Caco-2 (cell line): ENCODE data around the gene SARS1. TPM values are rescaled to one million over a fixed set of nuclear protein-coding genes. Genes with fewer than 3 reads are reported as not detected.

Experiments used
- BruUV-seq: library from RNA; stranded (reverse); fragments of 400-500 nt; replicated peaks from 2 replicates; lab custom pipeline; 2021; lab: Mats Ljungman, UMichigan
- CTCF ChIA-PET: fragments of 300-600 bp; sonication (Branson Sonifier 250); formaldehyde crosslinking; loops from one replicate; lab custom pipeline; 2022; ENCODE audit warnings: antibody characterized with exemption; lab: Charles Lee
- POLR2A ChIA-PET: fragments of 300-600 bp; sonication (Branson Sonifier 250); formaldehyde crosslinking; loops from one replicate; lab custom pipeline; 2022; ENCODE audit warnings: antibody characterized with exemption; lab: Charles Lee
- DNase-seq, 2 experiments: peaks; one replicate each; pipeline versions ENCODE4 v3.0.0 to v3.0.0-alpha.2; 2020 to 2022
- H3K27me3 ChIP-seq: replicated peaks from 2 replicates; pipeline ENCODE4 v1.6.0; 2011; ENCODE audit warnings: low read length; ENCODE audit not compliant: control insufficient read depth, insufficient read depth
- H3K36me3 ChIP-seq: 2 replicates; pipeline ENCODE4 v1.5.1; 2011; ENCODE audit warnings: low read length; ENCODE audit not compliant: control insufficient read depth, insufficient read depth
- H3K4me1 ChIP-seq: fragments of 250-450 bp; sonication (Bioruptor Pico); 2 replicates; pipeline ENCODE4 v1.5.1; 2020; ENCODE audit warnings: mild to moderate bottlenecking
- H3K4me3 ChIP-seq: 2 replicates; pipeline ENCODE4 v1.5.1; 2011; ENCODE audit warnings: low read depth, mild to moderate bottlenecking, control low read depth, low read length
- H3K9me3 ChIP-seq: fragments of 250-450 bp; sonication (Bioruptor Pico); 2 replicates; pipeline ENCODE4 v1.5.1; 2020; ENCODE audit warnings: mild to moderate bottlenecking, moderate library complexity
- H3K27ac Mint-ChIP-seq: one replicate; pipeline ENCODE4 v1.8.0; 2022; ENCODE audit warnings: mixed read lengths; ENCODE audit not compliant: unreplicated experiment
- H3K27me3 Mint-ChIP-seq: one replicate; pipeline ENCODE4 v1.8.0; 2022; ENCODE audit warnings: mixed read lengths; ENCODE audit not compliant: insufficient read depth, unreplicated experiment
- H3K36me3 Mint-ChIP-seq: one replicate; pipeline ENCODE4 v1.8.0; 2022; ENCODE audit warnings: mild to moderate bottlenecking, mixed read lengths; ENCODE audit not compliant: insufficient read depth, unreplicated experiment
- H3K4me1 Mint-ChIP-seq: one replicate; pipeline ENCODE4 v1.8.0; 2022; ENCODE audit warnings: low read depth, mixed read lengths; ENCODE audit not compliant: unreplicated experiment
- H3K4me3 Mint-ChIP-seq: one replicate; pipeline ENCODE4 v1.8.0; 2022; ENCODE audit warnings: mild to moderate bottlenecking, moderate library complexity, mixed read lengths; ENCODE audit not compliant: unreplicated experiment
- H3K9me3 Mint-ChIP-seq: one replicate; pipeline ENCODE4 v1.8.0; 2022; ENCODE audit warnings: mixed read lengths; ENCODE audit not compliant: unreplicated experiment
- intact Hi-C: fragments of 100-400 bp; cut with micrococcal nuclease; formaldehyde crosslinking; loops from one replicate; pipeline ENCODE4 v1.10.0; 2022; ENCODE audit not compliant: unreplicated experiment
- total RNA-seq: library from RNA; stranded (reverse); gene quantifications from 2 replicates; pipeline ENCODE4 v1.2.3, GENCODE V29; 2022
- TF ChIP-seq, protein P1 (sequence below), 2 experiments: fragments of 200-600 bp in 1 of 2; IDR thresholded peaks; 1 replicate in 1 of 2; 2 replicates in 1 of 2; pipeline versions ENCODE4 v1.5.1 to v1.8.0; 2011 to 2022; ENCODE audit warnings: antibody characterized with exemption in 1 of 2, control low read depth in 1 of 2, inconsistent platforms in 1 of 2, low read depth in 1 of 2, low read length in 1 of 2, mild to moderate bottlenecking in 1 of 2, moderate library complexity in 1 of 2; ENCODE audit not compliant: insufficient read depth in 1 of 2, severe bottlenecking in 1 of 2, unreplicated experiment in 1 of 2

The SARS1 gene
- total RNA-seq, 1 experiment from 2014 or later = 225 TPM

DNA sequence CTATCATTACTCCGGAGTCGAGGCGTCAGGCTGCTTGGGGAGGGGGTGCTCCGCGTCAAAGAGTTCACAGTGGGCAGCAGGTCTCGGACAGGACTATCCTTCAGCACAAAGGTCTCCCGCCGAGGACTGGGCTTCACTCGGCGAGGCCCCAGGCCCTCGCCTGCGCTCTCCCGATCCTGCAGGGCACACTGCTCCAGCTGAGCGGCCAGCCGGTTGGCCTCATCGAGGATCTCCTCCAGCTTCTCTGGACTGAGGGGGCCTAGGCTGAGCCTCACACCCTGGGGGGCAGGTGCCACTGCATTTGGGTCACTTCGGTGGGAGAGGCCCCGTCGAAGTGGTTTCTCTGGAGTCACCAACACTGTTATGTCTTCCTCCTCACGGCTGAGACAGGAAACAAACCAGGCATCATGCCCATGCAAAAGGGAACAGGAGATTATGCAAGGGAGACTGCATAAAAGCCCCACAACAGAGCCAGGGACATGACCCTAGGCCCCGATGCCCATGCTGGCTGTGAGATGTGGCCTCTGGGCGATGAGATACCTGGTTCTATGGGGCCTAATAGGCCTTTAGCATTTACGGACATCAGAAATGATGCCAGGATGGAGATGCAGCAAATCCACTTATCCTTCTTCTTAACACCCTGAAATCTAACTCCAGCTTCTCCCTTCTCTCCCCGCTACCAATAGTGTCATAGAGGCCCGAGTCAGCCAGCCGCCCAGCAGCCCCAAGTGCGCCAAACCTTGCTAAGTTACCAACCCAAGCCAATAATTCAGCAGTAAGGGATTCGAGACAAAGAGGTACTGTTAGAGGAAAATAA is 68.2 kb downstream of the SARS1 start:
- DNase-seq = no peak
- ChIA-PET POLR2A (no interaction called here), CTCF (interaction anchor here (1.3 kb wide), 1 partner anchor 89 kb away, joined by 3 read pairs; no protein-coding TSS in a partner anchor)
- intact Hi-C loops = no loop called here
- no peaks in the 10 kb centered on the region for H3K36me3 ChIP-seq
- no peaks in the 10 kb centered on the region for H3K4me1 Mint-ChIP-seq
- BruUV-seq = no TSS peak
- peak overlapping the region; percentile 93 for H3K4me3 Mint-ChIP-seq
- no peak overlapping the region for H3K27ac Mint-ChIP-seq
- H3K27me3 ChIP-seq = no peaks in the 10 kb centered on the region
- peaks cover 15% of the 10 kb centered on the region for H3K4me1 ChIP-seq
- H3K27me3 Mint-ChIP-seq = no peaks in the 10 kb centered on the region
- no peaks in the 10 kb centered on the region for H3K9me3 ChIP-seq
- peak overlapping the region; percentile 61 for H3K4me3 ChIP-seq
- H3K36me3 Mint-ChIP-seq = no peaks in the 10 kb centered on the region
- H3K9me3 Mint-ChIP-seq = no peaks in the 10 kb centered on the region
- TF ChIP-seq, protein P1, sequence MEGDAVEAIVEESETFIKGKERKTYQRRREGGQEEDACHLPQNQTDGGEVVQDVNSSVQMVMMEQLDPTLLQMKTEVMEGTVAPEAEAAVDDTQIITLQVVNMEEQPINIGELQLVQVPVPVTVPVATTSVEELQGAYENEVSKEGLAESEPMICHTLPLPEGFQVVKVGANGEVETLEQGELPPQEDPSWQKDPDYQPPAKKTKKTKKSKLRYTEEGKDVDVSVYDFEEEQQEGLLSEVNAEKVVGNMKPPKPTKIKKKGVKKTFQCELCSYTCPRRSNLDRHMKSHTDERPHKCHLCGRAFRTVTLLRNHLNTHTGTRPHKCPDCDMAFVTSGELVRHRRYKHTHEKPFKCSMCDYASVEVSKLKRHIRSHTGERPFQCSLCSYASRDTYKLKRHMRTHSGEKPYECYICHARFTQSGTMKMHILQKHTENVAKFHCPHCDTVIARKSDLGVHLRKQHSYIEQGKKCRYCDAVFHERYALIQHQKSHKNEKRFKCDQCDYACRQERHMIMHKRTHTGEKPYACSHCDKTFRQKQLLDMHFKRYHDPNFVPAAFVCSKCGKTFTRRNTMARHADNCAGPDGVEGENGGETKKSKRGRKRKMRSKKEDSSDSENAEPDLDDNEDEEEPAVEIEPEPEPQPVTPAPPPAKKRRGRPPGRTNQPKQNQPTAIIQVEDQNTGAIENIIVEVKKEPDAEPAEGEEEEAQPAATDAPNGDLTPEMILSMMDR (IDR thresholded peaks at IDR 0.05; ENCODE audit: insufficient read depth in 1 of 2, low read depth in 1 of 2, low read length in 1 of 2, severe bottlenecking in 1 of 2, unreplicated experiment in 1 of 2) = no peak

DNA sequence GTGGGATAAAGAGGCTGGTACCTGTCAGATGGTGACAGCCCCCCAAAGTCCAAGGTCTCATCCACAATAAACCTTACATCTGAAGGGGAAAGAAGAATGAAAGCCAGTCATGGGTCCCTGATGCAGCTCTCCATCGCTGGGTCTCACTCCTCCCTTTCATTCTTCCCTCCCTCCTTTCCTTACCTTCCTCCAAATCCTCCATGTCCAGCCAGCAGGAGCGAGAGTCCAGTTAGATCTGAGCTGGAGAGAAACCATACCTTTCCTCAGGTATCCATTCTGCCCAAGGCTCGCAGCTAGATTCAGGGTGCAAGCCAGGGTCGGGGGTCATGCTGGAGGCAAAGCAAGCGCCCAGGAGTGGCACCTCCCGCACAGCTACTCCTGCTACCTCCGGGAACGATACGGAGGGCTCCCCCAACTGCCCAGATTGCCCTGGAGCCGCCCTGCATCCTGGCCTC is 68.8 kb downstream of the SARS1 start:
- no peaks in the 10 kb centered on the region for H3K36me3 ChIP-seq
- Mint-ChIP-seq H3K27ac (peak overlapping the region; percentile 84), H3K4me1 (no peaks in the 10 kb centered on the region), H3K36me3 (no peaks in the 10 kb centered on the region), H3K4me3 (peak overlapping the region; percentile 93), H3K27me3 (no peaks in the 10 kb centered on the region), H3K9me3 (no peaks in the 10 kb centered on the region)
- TF ChIP-seq, protein P1 (IDR thresholded peaks at IDR 0.05; ENCODE audit: insufficient read depth in 1 of 2, low read depth in 1 of 2, low read length in 1 of 2, severe bottlenecking in 1 of 2, unreplicated experiment in 1 of 2) = no peak
- ChIA-PET POLR2A (interaction anchor here (0.6 to 1.0 kb wide), 3 partner anchors 15 to 266 kb away, joined by 4 to 13 read pairs (median 4); partner anchors contain the start of genes GNAI3 and SORT1), CTCF (interaction anchor here (1.0 to 1.3 kb wide), 2 partner anchors 89 to 115 kb away, joined by 3 to 8 read pairs; partner anchors contain the start of gene SORT1)
- H3K4me1 ChIP-seq = peaks cover 9% of the 10 kb centered on the region
- no peaks in the 10 kb centered on the region for H3K9me3 ChIP-seq
- H3K4me3 ChIP-seq = peak overlapping the region; percentile 61
- BruUV-seq = no TSS peak
- no peaks in the 10 kb centered on the region for H3K27me3 ChIP-seq
- intact Hi-C loops = no loop called here
- no peak for DNase-seq

DNA sequence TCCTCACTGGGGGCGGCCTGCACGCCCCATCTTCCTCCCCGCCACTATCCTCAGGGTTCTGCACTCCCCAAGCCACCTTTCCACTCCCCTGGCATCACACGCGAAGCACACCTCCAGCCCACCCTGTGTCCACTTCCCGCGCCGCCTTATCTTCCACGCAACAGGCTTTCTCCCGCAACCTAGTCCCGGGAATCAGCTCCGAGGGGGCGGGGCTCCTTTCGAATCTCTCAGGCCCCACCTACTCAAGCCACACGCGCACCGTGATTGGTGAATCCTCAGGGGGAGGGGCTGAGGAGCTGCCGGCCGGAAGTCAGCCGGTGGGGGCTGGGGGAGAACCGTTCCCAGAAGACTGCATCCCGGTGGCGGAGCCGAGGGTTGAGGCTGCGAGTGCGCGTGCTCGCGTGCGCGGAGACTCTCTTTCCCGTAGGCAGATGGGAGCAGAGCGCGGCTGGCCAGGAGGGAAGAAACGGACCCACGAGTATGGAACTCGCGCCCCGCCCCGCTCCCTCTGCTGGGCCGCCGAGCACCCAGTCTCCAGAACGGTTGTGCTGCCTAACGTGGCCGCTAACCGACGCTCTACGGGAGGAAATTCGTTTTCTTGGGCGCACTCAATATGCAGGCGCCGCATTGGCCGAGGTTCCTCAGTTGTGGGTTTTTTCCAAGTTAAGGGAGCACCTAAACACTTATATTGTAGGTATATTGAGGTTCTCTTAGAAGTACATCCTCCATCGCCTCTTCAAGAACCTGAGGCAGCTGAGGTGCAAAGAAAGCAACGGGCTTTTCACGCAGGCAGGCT is 69.4 kb downstream of the SARS1 start, which contains the start of gene PSRC1:
TSS of gene PSRC1 (minus strand) at position 194 of the 796 bp plus-strand sequence.
- H3K4me1 ChIP-seq = peaks cover 5% of the 10 kb centered on the region; the same call in 1 of the 2 replicates
- Mint-ChIP-seq H3K4me1 (no peaks in the 10 kb centered on the region), H3K4me3 (peak within 1 kb of the TSS; percentile 93), H3K9me3 (no peaks in the 10 kb centered on the region), H3K27ac (peak within 1 kb of the TSS; percentile 84), H3K36me3 (no peaks in the 10 kb centered on the region), H3K27me3 (no peaks in the 10 kb centered on the region)
- intact Hi-C loops = loop anchor here (1.0 kb wide), 1 partner anchor 9 kb away; no protein-coding TSS in a partner anchor
- peak within 1 kb of the TSS; percentile 61 for H3K4me3 ChIP-seq
- ChIA-PET CTCF (interaction anchor here (1.0 to 1.3 kb wide), 3 partner anchors 88 to 183 kb away, joined by 3 to 8 read pairs (median 3); partner anchors contain the start of gene SORT1), POLR2A (interaction anchor here (0.6 to 1.0 kb wide), 3 partner anchors 14 to 265 kb away, joined by 4 to 13 read pairs (median 4); partner anchors contain the start of genes GNAI3 and SORT1)
- TF ChIP-seq, protein P1 (IDR thresholded peaks at IDR 0.05; ENCODE audit: insufficient read depth in 1 of 2, low read depth in 1 of 2, low read length in 1 of 2, severe bottlenecking in 1 of 2, unreplicated experiment in 1 of 2) = no peak
- no peaks in the 10 kb centered on the region for H3K9me3 ChIP-seq
- no peaks in the 10 kb centered on the region for H3K27me3 ChIP-seq
- peak; percentile 94 to 95 for DNase-seq
- TSS peak; percentile 82 for BruUV-seq
- H3K36me3 ChIP-seq = no peaks in the 10 kb centered on the region
